ENCODE measurements around the gene PDC. TPM values are rescaled to one million over a fixed set of nuclear protein-coding genes. Genes with fewer than 3 reads are reported as not detected.

The PDC gene
- total RNA-seq, 1 donor: 0.43 TPM

DNA sequence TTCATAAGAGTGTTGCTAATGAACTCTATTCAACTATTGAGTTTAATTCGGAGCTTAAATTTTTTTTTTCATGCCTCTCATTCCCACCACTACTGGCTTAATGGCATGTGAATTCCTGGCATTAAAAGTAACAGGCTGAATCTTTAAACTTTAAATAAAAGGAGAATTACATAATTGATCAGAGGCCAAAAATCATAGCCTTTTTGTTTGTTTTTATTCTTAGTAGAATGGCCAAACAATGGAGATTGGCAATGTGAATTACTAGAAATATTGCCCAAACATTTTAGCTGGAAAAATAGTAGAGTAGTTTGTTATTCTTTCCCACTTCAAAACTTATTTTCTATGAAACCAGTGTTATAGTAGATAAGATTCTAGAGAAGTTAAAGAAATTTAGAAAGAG lies 25.1 kb upstream of the PDC start:
- no peak for DNase-seq (ENCODE audit: low read depth)
- TF ChIP-seq, protein P1, sequence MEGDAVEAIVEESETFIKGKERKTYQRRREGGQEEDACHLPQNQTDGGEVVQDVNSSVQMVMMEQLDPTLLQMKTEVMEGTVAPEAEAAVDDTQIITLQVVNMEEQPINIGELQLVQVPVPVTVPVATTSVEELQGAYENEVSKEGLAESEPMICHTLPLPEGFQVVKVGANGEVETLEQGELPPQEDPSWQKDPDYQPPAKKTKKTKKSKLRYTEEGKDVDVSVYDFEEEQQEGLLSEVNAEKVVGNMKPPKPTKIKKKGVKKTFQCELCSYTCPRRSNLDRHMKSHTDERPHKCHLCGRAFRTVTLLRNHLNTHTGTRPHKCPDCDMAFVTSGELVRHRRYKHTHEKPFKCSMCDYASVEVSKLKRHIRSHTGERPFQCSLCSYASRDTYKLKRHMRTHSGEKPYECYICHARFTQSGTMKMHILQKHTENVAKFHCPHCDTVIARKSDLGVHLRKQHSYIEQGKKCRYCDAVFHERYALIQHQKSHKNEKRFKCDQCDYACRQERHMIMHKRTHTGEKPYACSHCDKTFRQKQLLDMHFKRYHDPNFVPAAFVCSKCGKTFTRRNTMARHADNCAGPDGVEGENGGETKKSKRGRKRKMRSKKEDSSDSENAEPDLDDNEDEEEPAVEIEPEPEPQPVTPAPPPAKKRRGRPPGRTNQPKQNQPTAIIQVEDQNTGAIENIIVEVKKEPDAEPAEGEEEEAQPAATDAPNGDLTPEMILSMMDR (IDR thresholded peaks at IDR 0.05; ENCODE audit: insufficient read depth, low read depth, low read length): no peak
- no peak overlapping the region for H3K4me3 ChIP-seq (ENCODE audit: low read depth, low read length)

DNA sequence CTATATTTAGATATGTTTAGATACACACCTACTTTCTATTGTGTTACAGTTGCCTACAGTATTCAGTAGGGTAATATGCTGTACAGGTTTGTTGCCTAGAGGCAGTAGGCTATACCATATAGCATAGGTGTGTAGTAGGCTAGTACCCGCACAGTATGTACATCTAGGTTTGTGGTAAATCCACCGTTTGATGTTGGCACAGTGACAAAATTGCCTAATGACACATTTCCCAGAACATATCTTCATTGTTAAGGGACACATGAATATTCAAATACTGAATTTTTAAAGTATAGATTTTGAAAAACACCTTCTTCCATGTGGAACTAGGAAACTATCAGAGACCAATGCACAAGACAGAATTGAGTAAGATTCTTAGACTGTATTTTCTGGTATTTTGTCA lies 22.6 kb upstream of the PDC start:
- H3K4me3 ChIP-seq (ENCODE audit: low read depth, low read length): no peak overlapping the region
- no peak for DNase-seq (ENCODE audit: low read depth)
- TF ChIP-seq, protein P1 (IDR thresholded peaks at IDR 0.05; ENCODE audit: insufficient read depth, low read depth, low read length): no peak

DNA sequence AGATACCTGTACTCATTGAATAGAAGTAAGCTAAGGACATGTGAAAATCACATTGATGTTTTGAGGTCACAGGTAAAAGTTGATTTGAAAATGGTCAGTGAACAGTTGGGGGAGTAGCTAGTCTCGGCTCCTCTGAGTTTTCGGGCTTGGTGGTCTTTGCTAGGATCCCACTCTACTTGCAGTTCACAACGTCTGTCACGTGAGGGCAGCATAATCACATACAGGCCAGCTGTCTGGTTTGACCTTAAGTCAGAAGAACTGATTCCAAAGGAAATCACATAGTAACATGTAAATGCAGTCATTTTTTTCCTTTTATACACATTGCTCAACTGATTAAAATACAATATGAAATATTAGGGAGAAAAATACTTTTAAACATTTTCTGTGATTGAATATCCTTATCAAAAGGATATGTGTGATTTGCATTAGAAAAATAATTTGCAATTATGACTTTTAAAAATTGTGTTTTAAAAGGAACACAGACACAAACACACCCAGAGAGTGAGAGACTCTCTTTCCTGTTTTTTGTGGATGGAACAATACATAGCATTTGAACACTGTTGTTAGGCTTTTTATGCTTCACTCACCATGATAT lies 21.8 kb upstream of the PDC start:
- H3K4me3 ChIP-seq (ENCODE audit: low read depth, low read length): no peak overlapping the region
- TF ChIP-seq, protein P1 (IDR thresholded peaks at IDR 0.05; ENCODE audit: insufficient read depth, low read depth, low read length): peak; percentile 97
- peak; percentile 66 for DNase-seq (ENCODE audit: low read depth)

DNA sequence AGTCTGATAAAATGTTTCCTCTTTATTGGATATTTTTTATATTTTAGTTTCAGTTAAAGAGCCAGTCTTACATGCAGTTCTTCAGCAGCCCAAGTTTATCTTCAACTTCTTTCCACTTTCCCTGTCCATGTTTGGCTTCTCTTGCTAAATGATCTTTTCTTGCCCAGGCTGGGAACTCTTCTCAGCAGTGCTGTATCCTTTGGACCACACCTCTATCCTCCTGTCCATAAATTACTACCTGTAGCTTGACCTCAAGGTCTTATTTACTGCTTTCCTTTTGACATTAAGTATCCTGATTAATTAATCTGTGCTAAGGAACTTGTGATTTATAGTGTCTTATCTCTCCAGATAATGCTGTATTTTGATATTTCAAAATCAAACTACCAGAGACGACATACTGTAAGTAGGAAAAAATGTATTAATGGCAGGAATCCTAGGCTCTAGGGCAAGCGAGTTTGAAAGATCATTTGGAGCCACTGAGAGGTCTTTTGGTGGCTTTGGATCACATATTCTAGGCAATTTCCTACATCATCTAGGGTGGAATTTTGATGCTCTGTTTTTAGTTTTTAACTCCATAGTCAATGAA lies 20.5 kb upstream of the PDC start:
- TF ChIP-seq, protein P1 (IDR thresholded peaks at IDR 0.05; ENCODE audit: insufficient read depth, low read depth, low read length): no peak
- H3K4me3 ChIP-seq (ENCODE audit: low read depth, low read length): no peak overlapping the region
- no peak for DNase-seq (ENCODE audit: low read depth)

DNA sequence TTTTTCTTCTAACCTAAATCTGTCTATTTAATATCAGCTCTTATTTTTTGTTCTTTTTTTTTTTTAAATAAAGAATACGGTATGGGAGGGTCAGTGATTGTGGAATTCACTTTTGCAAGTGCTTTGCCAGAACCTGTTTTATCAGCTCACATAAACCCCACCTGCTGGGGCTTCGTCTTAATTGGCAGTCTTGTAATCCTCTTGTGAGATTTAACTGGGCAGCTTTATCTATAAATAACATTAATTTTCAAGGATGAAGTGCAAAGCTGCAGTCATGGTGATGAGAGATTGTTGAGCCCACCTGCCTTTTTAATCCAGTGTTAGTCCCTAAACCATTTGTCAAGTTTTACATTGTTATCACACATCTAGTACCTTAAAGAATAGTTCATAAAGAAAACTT lies 18.2 kb upstream of the PDC start:
- TF ChIP-seq, protein P1 (IDR thresholded peaks at IDR 0.05; ENCODE audit: insufficient read depth, low read depth, low read length): no peak
- no peak overlapping the region for H3K4me3 ChIP-seq (ENCODE audit: low read depth, low read length)
- no peak for DNase-seq (ENCODE audit: low read depth)

DNA sequence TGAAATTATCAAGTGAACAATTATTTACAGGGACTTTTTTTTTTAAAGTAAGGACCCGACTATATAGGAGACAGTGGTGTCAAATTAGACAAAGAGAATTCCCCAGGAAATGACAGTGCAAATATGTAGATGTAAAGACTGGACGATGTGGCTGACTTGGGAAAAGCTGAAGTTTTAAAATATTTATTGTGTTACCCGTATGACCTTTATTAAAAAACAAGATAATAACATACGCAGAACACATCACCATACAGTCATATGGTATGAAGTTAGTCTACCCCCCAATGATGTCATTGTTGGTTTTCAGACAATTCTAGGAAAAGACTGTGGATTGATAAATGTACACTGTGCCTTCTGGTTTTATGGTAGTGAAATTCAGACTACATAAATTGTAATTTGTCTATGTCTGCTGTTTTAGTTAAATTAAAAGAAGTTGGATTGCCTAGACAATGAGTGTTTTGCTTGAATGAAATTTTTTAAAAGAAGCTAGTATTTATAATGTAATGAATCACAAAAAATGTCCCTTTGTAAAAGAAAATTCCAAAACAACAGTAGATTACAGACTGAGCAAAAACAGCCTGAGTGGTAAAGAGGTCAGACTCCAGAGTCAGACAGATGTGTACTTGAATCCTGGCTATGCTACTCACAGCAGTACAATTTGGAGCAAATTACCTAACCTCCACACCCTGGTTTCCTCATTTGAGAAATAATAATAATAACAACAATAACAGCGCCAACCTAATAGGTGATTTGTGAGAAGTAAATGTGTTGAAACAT lies 15.5 kb upstream of the PDC start:
- no peak overlapping the region for H3K4me3 ChIP-seq (ENCODE audit: low read depth, low read length)
- TF ChIP-seq, protein P1 (IDR thresholded peaks at IDR 0.05; ENCODE audit: insufficient read depth, low read depth, low read length): no peak
- DNase-seq (ENCODE audit: low read depth): peak; percentile 22

Data from fibroblast of villous mesenchyme (primary cell).